ENCODE results near the gene CCDC34.

Gene CCDC34

GRCh38 chr11:27317751-27318150 lies 45.3 kb downstream of the CCDC34 start:
- Histone ChIP-seq H2AFZ (ENCODE audit: low read depth, low read length) (no peak overlapping the region), H3K27me3 (ENCODE audit: insufficient read depth, low read length) (no peaks in the 10 kb centered on the region), H3K36me3 (ENCODE audit: insufficient read depth, low read length) (no peaks in the 10 kb centered on the region), H3K9me3 (ENCODE audit: low read length) (peaks cover 3% of the 10 kb centered on the region), H3K4me1 (ENCODE audit: insufficient read depth, low read length) (no peaks in the 10 kb centered on the region), H3K4me3 (ENCODE audit: low read length) (no peak overlapping the region)

DNA sequence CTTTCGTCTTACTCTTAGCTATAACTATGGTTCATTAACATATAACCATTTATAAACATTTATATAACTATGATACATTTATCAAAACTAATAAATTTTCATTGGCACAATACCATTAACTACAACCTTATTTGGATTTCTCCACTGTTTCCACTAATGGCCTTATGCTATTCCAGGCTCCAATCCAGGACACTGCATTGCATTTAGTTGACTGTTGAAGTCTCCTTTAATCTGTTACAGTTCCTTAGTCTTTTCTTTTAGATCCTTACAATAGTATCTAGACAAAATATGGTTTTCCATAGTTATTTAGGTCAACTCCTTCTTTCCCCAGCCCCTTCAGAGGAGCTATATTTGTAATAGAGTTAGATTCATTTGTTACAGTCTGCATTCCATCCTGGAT lies 47.2 kb downstream of the CCDC34 start:
- Histone ChIP-seq H3K9me3 (ENCODE audit: low read length) (no peaks in the 10 kb centered on the region), H3K36me3 (ENCODE audit: insufficient read depth, low read length) (no peaks in the 10 kb centered on the region), H3K4me1 (ENCODE audit: insufficient read depth, low read length) (no peaks in the 10 kb centered on the region), H3K4me3 (ENCODE audit: low read length) (no peak overlapping the region), H2AFZ (ENCODE audit: low read depth, low read length) (no peak overlapping the region), H3K27me3 (ENCODE audit: insufficient read depth, low read length) (no peaks in the 10 kb centered on the region)

DNA sequence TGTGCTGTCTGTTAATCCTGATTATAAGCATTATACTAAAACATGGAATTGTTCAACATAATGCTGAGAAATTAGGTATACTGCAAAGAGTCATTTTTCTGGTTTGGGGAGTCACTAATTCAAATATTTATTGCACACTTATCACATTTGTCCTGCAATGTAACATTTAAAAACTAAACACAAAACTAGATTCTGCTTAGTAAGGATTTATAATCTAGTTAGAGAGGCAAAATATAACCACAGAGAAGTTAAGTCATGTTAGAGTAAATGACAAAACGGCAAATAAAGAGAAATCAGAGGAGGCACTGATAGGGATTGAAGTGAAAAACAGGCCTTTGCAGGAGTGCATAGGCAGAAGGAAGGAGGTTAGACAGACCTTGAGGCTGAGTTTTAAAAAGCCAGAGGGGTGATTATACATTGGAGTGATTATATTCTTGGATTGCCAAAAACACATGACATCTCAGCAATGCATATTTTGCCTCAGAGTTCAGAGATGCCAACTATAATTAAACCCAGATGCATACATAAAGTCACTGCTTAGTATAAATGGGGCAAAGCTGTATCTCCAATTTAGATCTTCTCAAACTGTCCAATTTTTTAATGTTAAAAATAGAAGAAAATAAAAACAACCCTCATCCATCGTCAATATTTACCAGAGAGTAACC lies 49.7 kb downstream of the CCDC34 start:
- no peaks in the 10 kb centered on the region for H3K4me1 ChIP-seq (ENCODE audit: insufficient read depth, low read length)
- H2AFZ ChIP-seq (ENCODE audit: low read depth, low read length): no peak overlapping the region
- H3K27me3 ChIP-seq (ENCODE audit: insufficient read depth, low read length): no peaks in the 10 kb centered on the region
- no peaks in the 10 kb centered on the region for H3K36me3 ChIP-seq (ENCODE audit: insufficient read depth, low read length)
- H3K4me3 ChIP-seq (ENCODE audit: low read length): no peak overlapping the region
- no peaks in the 10 kb centered on the region for H3K9me3 ChIP-seq (ENCODE audit: low read length)

GRCh38 chr11:27312110-27312509 lies 50.9 kb downstream of the CCDC34 start:
- H3K9me3 ChIP-seq (ENCODE audit: low read length): no peaks in the 10 kb centered on the region
- no peaks in the 10 kb centered on the region for H3K4me1 ChIP-seq (ENCODE audit: insufficient read depth, low read length)
- H3K36me3 ChIP-seq (ENCODE audit: insufficient read depth, low read length): no peaks in the 10 kb centered on the region
- no peaks in the 10 kb centered on the region for H3K27me3 ChIP-seq (ENCODE audit: insufficient read depth, low read length)
- no peak overlapping the region for H2AFZ ChIP-seq (ENCODE audit: low read depth, low read length)
- no peak overlapping the region for H3K4me3 ChIP-seq (ENCODE audit: low read length)

GRCh38 chr11:27310707-27311106 lies 52.3 kb downstream of the CCDC34 start:
- Histone ChIP-seq H2AFZ (ENCODE audit: low read depth, low read length) (no peak overlapping the region), H3K36me3 (ENCODE audit: insufficient read depth, low read length) (no peaks in the 10 kb centered on the region), H3K4me3 (ENCODE audit: low read length) (no peak overlapping the region), H3K4me1 (ENCODE audit: insufficient read depth, low read length) (no peaks in the 10 kb centered on the region), H3K27me3 (ENCODE audit: insufficient read depth, low read length) (no peaks in the 10 kb centered on the region), H3K9me3 (ENCODE audit: low read length) (peaks cover 1% of the 10 kb centered on the region)

DNA sequence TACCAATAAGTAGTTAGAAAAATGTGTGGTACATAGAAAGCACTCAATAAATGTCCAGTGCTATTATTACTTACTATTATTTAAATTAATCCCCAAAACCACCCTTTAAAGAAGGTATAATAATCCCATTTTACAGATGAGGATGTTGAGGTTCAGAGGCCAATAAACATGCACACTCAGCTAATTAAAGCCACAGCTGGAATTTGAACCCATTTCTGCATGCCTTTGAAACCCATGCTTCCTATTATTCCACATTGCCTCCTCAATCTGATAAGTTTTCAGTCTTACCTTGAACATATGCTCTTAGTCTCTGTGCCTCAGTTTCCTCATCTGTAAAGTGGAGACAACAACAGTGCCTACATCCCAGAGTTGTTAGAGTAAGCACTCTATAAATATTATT lies 52.8 kb downstream of the CCDC34 start:
- H2AFZ ChIP-seq (ENCODE audit: low read depth, low read length): no peak overlapping the region
- no peaks in the 10 kb centered on the region for H3K36me3 ChIP-seq (ENCODE audit: insufficient read depth, low read length)
- H3K4me3 ChIP-seq (ENCODE audit: low read length): no peak overlapping the region
- no peaks in the 10 kb centered on the region for H3K27me3 ChIP-seq (ENCODE audit: insufficient read depth, low read length)
- peaks cover 6% of the 10 kb centered on the region for H3K9me3 ChIP-seq (ENCODE audit: low read length)
- no peaks in the 10 kb centered on the region for H3K4me1 ChIP-seq (ENCODE audit: insufficient read depth, low read length)

- H3K9me3 ChIP-seq (ENCODE audit: low read length): peaks cover 9% of the 10 kb centered on the region
- no peaks in the 10 kb centered on the region for H3K27me3 ChIP-seq (ENCODE audit: insufficient read depth, low read length)
- no peak overlapping the region for H2AFZ ChIP-seq (ENCODE audit: low read depth, low read length)
- no peaks in the 10 kb centered on the region for H3K36me3 ChIP-seq (ENCODE audit: insufficient read depth, low read length)
- no peak overlapping the region for H3K4me3 ChIP-seq (ENCODE audit: low read length)
- H3K4me1 ChIP-seq (ENCODE audit: insufficient read depth, low read length): no peaks in the 10 kb centered on the region
Observed at GRCh38 chr11:27309046-27309445, 54.0 kb downstream of the CCDC34 start.

- no peaks in the 10 kb centered on the region for H3K36me3 ChIP-seq (ENCODE audit: insufficient read depth, low read length)
- no peaks in the 10 kb centered on the region for H3K27me3 ChIP-seq (ENCODE audit: insufficient read depth, low read length)
- H3K4me1 ChIP-seq (ENCODE audit: insufficient read depth, low read length): no peaks in the 10 kb centered on the region
- no peak overlapping the region for H2AFZ ChIP-seq (ENCODE audit: low read depth, low read length)
- H3K9me3 ChIP-seq (ENCODE audit: low read length): peaks cover 11% of the 10 kb centered on the region
- no peak overlapping the region for H3K4me3 ChIP-seq (ENCODE audit: low read length)
Observed at GRCh38 chr11:27307232-27307631, 55.8 kb downstream of the CCDC34 start.

- no peaks in the 10 kb centered on the region for H3K4me1 ChIP-seq (ENCODE audit: insufficient read depth, low read length)
- H3K36me3 ChIP-seq (ENCODE audit: insufficient read depth, low read length): no peaks in the 10 kb centered on the region
- H3K27me3 ChIP-seq (ENCODE audit: insufficient read depth, low read length): no peaks in the 10 kb centered on the region
- H3K4me3 ChIP-seq (ENCODE audit: low read length): no peak overlapping the region
- H3K9me3 ChIP-seq (ENCODE audit: low read length): peaks cover 11% of the 10 kb centered on the region
- H2AFZ ChIP-seq (ENCODE audit: low read depth, low read length): no peak overlapping the region
Observed at GRCh38 chr11:27305751-27306150, 57.3 kb downstream of the CCDC34 start.

GRCh38 chr11:27304514-27304913 lies 58.5 kb downstream of the CCDC34 start:
- no peak overlapping the region for H2AFZ ChIP-seq (ENCODE audit: low read depth, low read length)
- peaks cover 11% of the 10 kb centered on the region for H3K9me3 ChIP-seq (ENCODE audit: low read length)
- no peak overlapping the region for H3K4me3 ChIP-seq (ENCODE audit: low read length)

DNA sequence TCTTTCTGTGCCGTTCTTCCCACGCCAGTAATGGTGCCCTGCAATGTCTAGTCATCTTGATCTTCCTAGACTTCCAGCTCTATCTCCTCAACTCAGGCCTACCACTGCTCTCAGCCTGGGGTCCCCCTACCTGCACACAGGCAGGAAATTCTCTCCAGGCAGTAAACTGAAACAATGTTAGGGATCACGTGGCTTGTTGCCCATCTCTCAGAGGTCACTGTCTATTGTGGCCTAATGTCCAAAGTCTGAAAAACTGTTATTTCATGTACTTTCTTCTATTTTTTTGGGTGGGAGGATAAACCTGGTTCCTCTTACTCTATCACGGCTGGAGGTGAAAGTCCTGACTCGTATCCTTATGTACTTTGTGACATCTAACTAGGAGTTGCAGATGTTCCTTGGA lies 59.1 kb downstream of the CCDC34 start:
- H3K27me3 ChIP-seq (ENCODE audit: insufficient read depth, low read length): no peaks in the 10 kb centered on the region
- H3K36me3 ChIP-seq (ENCODE audit: insufficient read depth, low read length): no peaks in the 10 kb centered on the region
- H3K4me3 ChIP-seq (ENCODE audit: low read length): no peak overlapping the region
- no peaks in the 10 kb centered on the region for H3K4me1 ChIP-seq (ENCODE audit: insufficient read depth, low read length)
- H2AFZ ChIP-seq (ENCODE audit: low read depth, low read length): no peak overlapping the region
- H3K9me3 ChIP-seq (ENCODE audit: low read length): peaks cover 11% of the 10 kb centered on the region

More at GRCh38 chr11:27304514-27304913, 58.5 kb downstream of the CCDC34 start:
- H3K36me3 ChIP-seq (ENCODE audit: insufficient read depth, low read length): no peaks in the 10 kb centered on the region
- H3K4me1 ChIP-seq (ENCODE audit: insufficient read depth, low read length): no peaks in the 10 kb centered on the region
- no peaks in the 10 kb centered on the region for H3K27me3 ChIP-seq (ENCODE audit: insufficient read depth, low read length)

GRCh38 chr11:27300974-27301373 lies 62.0 kb downstream of the CCDC34 start:
- Histone ChIP-seq H3K9me3 (ENCODE audit: low read length) (peaks cover 11% of the 10 kb centered on the region), H3K4me3 (ENCODE audit: low read length) (no peak overlapping the region)

DNA sequence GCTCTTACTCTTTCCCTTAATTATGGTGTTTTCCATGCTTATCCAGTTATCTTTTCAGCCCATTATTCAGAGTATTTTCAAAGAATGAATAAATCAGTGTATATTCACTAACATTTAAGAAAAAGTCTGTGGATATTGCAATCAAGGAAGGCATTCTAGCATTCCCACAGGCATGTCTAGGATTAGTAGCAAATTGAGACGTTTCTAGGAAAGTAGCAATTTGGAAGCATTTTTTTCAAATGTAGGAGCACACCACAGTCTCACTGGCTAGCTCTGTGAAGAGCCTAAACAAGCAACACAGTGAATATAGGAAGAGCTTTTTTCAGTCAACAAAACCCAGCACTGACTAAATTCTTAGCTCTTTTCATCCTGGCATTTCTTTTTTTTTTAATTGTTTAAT lies 65.4 kb downstream of the CCDC34 start:
- H3K27me3 ChIP-seq (ENCODE audit: insufficient read depth, low read length): no peaks in the 10 kb centered on the region
- H2AFZ ChIP-seq (ENCODE audit: low read depth, low read length): no peak overlapping the region
- no peak overlapping the region for H3K4me3 ChIP-seq (ENCODE audit: low read length)
- H3K9me3 ChIP-seq (ENCODE audit: low read length): no peaks in the 10 kb centered on the region
- H3K4me1 ChIP-seq (ENCODE audit: insufficient read depth, low read length): no peaks in the 10 kb centered on the region
- no peaks in the 10 kb centered on the region for H3K36me3 ChIP-seq (ENCODE audit: insufficient read depth, low read length)

More at GRCh38 chr11:27300974-27301373, 62.0 kb downstream of the CCDC34 start:
- Histone ChIP-seq H3K27me3 (ENCODE audit: insufficient read depth, low read length) (no peaks in the 10 kb centered on the region), H3K4me1 (ENCODE audit: insufficient read depth, low read length) (no peaks in the 10 kb centered on the region), H2AFZ (ENCODE audit: low read depth, low read length) (no peak overlapping the region), H3K36me3 (ENCODE audit: insufficient read depth, low read length) (no peaks in the 10 kb centered on the region)

DNA sequence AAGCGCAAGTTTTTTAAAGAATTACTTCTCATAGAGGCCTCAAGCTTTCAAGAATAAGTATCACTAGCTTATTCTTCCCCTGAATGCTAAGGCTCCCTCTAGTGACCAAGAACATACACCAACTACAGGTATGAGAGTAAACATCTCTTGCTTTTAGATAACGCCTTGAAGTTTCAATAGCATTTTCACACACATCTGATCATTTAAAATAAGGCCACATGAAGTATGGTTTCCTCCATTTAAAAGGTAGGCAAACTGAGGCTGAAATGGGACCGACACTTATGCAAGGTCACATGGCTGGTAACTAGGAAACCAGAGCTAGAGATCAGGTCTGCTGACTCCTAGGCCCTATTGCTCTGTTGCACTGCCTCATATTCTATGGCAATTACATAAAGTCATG lies 66.5 kb downstream of the CCDC34 start:
- no peaks in the 10 kb centered on the region for H3K4me1 ChIP-seq (ENCODE audit: insufficient read depth, low read length)
- H2AFZ ChIP-seq (ENCODE audit: low read depth, low read length): no peak overlapping the region
- H3K4me3 ChIP-seq (ENCODE audit: low read length): no peak overlapping the region
- no peaks in the 10 kb centered on the region for H3K36me3 ChIP-seq (ENCODE audit: insufficient read depth, low read length)
- H3K9me3 ChIP-seq (ENCODE audit: low read length): no peaks in the 10 kb centered on the region
- no peaks in the 10 kb centered on the region for H3K27me3 ChIP-seq (ENCODE audit: insufficient read depth, low read length)
